Endothelial cell of hepatic sinusoid (primary cell): ENCODE data around the gene IPO9.
"Not testable (repeated sequence)": the region's sequence is repeated elsewhere in the genome, so short reads cannot be mapped to it uniquely, and the experiment has no call there.

Source experiments
- in situ Hi-C: cut with HindIII; loops from 2 replicates; pipeline ENCODE4 v1.10.0; 2017; ENCODE audit warnings: low sequenced_read_pairs

The IPO9 gene

DNA sequence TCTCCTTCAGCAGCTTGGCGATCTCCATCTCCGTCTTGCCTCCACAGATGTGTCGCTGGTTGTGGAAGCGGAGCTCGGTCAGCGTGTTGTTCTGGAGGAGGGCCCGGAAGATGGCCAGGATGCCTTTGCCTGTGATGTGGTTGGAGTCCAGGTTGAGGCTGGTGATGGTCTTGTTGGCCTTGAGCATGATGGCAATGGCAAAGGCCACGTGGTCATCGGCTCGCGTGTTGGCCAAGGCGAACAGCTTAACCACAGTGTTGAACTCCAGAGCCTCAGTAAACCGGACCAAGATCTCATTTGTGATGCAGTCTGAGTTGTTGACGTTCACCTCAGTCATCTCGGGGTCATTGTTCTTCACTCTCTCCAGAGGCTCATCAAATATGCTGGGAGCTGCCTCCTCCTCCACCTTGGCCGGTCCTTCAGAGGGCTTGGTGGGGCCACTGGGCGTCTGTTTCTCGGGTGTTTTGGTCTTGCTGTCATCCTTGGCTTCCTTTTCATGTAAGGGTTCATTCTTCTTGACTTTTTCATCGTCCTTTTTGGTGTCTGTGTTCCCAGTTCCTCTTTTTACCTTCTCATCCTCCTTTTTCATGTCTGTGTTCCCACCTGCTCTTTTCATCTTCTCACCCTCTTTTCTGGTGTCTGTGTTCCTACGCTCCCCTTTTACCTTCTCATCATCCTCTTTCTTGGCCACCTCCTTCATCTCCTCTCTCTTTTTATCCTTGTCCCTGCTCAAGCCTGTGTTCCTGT is 70.9 kb downstream of the IPO9 start:
- in situ Hi-C loops, result no loop called here

DNA sequence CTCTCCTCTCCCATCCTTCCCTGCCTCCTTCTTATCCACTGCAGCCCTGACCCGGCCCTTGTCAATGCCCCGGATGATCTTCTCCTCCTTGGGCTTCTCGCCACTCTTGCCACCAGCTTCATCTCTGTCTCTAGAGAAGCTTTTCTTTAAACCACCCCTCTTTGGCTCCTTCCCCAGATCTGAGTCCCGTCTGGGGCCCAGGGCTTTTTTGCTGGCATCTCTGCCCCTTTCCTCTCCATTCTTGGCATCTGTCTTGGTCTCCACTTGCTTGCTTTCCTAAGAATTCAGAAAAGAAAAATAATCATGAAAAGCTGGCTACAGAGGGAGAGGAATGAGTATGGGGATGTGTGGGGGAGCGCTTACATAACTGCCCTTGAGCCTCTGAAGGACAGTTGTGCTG is 71.5 kb downstream of the IPO9 start:
- in situ Hi-C loops, result no loop called here

DNA sequence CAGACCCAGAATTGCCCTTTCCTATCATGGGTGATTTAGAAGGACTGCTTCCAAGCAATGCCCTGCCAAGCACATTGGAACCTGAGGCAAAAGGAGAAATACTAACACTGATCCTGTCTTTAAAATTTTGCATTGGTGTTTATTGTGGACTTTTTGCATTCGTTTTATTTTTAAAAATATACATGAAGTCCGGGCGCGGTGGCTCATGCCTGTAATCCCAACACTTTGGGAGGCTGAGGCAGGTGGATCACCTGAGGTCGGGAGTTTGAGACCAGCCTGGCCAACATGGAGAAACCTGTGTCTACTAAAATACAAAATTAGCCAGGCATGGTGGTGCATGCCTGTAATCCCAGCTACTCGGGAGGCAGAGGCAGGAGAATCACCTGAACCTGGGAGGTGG is 72.1 kb downstream of the IPO9 start:
- in situ Hi-C loops, result not testable (repeated sequence)

- in situ Hi-C loops, result no loop called here
These were observed 73.2 kb downstream of the IPO9 start for GRCh38 chr1:201902198-201902597.

- in situ Hi-C loops, result no loop called here
These were observed 74.2 kb downstream of the IPO9 start for GRCh38 chr1:201903135-201903534.

DNA sequence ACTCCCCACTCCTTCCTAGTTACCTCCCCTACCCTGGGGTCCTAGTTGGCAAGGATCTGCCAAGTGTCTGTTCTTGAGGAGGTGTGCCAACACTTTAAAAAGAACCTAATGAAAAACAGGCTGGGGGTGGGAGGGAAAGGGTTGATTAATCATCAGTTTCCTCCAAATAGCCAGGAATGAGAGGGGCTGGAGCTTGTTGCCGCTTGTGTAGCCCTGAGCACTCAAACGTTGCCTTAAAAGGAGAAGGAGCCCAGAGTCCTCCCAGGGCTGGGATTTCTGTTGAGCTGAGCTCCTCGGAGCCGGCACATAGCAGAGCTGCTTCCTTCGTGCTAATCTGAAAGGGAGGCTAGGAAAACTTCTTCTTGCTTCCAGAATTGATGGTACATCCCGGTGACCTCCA is 75.6 kb downstream of the IPO9 start:
- in situ Hi-C loops, result no loop called here

GRCh38 chr1:201905234-201905890 is 76.4 kb downstream of the IPO9 start:
- in situ Hi-C loops, result no loop called here

DNA sequence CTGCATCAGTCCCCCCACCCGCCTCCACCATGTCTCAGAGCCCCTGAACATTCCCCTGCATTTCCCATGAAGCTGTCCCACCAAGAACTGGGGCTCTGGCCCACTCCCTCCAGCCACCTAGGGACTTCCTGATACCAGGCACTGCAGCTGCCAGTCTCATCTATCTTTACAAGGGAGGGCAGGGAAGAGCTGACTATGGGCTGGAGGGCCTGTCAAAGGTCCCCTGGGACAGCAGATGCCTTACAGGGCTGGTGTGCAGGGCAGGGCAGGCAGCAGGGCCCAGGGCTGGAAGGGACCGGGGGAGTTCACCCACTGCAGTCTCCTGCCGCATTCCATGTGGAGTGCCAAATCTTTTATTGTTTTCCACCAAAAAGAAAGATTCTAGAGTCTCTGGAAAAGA is 77.4 kb downstream of the IPO9 start:
- in situ Hi-C loops, result no loop called here

DNA sequence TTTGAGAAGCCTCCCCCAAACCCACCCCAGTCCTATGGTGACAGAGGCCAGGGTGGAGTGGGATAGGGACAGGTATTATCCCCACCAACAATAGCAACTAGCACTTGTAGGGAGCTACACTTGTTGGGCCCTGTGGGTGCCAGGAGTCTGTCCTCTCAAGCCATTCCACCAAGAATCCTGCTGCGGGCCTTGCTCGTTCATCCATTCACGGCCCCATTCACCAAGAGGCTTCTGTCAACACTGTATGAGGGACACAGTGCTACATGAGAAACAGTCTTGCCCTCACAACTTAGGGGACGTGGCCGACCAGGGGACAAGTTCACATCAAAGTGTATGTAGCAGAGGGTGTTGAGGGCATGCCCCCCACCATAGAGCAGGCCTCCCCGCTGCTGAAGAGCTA is 78.7 kb downstream of the IPO9 start:
- in situ Hi-C loops, result no loop called here

DNA sequence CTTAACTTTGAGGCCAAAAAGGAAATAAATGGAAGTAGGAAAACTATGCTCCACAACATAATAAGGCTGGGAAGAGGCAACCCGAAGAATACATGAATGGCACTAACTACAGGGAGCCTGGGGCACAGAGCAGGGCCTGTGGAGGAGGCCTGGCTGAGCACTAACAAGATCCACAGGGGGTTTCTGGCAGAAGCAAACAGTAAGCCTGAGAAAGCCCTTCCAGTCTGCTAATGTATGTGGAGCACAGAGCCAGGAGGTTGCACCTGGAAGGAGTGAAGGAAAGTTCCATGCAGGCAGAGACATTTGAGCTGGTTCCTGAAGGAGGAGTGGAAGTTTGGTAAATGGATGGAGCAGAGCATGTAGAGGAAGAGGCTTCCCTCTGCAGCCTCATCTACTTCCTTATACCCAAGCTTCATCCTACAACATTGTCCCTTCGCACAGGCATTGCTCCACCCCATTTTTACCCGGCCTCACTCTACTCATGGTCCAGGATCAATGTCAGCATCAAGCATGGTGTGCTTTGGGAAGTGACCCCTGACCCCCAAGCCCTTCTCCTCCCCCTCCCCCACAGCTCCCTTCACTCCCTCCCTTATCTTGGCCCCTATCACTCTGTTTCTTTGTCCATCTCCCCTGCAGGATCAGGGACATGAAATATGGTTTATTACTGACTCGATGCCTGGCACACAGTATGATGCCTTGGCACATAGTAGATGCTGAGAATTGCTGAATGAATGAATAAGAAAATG is 83.0 kb downstream of the IPO9 start:
- in situ Hi-C loops, result loop anchor here (5.0 kb wide), 3 partner anchors 35 to 395 kb away; partner anchors contain the start of gene LMOD1

DNA sequence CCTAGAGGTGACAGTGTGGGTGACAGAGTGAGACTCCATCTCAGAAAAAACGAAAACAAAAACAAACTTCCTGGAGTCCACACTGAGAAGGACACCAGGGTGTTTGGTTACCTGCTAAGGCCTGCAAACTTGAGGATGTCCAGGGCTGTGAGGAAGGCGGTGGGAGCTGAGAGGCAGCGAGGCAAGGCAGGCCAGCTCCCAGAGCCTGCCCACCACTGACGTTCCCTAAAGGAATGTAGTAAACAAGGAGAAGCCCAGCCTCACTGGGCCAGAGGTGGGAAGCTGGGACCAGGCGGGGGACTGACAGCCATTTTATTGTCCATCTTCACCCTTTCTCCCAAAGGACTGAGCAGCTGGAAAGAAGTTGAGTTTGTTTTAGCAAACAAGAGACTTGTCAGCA is 83.9 kb downstream of the IPO9 start:
- in situ Hi-C loops, result loop anchor here (5.0 kb wide), 3 partner anchors 34 to 396 kb away; partner anchors contain the start of gene LMOD1

GRCh38 chr1:201914456-201915235 is 85.7 kb downstream of the IPO9 start:
- in situ Hi-C loops, result loop anchor here (5.0 kb wide), 3 partner anchors 33 to 397 kb away; partner anchors contain the start of gene LMOD1

DNA sequence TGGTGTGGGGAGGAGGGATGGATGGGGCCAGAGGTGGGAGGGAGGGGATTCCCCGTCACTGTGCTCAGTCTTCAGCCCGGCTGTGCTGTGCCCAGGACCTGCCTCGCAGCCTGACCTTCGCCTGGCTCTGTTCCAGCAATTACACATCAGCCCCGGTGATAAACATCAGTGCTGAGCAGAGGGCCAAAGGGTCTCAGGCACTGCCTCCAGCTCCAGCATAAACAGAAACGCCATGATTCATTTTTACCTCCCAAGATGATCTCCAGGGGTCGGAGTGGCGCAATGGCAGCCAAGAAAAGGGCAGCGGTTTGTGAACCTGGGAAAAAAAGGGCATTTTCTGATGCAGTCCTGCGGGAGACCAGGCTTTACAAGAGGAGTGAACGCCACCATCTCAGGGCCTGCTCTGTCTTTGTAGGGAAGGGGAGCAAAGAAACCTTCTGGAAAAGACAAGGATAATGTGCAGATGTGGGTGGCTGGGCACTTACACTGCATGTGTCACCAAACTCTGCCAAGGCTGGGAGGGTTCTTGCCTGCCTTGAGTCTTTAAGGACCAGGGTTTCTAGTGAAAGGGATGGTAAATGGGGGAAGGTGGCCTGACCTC is 87.8 kb downstream of the IPO9 start:
- in situ Hi-C loops, result no loop called here

GRCh38 chr1:201917362-201918033 is 88.5 kb downstream of the IPO9 start:
- in situ Hi-C loops, result no loop called here

DNA sequence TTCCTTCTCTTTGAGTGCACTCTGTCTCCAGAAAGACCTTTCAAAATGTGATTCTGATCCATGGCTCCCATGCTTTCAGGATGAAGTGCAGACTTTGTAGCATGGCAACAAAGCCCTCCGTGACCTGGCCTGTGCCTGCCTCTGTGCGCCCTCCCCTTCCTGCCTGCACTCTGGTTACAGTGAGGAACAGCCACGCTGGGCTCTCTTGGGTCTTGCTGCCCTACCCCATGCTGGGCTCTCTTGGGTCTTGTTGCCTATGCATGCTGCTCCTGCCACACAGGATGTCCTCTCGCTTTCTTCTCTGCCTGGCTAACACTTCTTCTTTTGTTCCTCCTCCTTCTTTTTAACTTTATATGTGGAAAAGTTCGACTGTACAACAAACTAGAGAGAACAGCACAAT is 89.4 kb downstream of the IPO9 start:
- in situ Hi-C loops, result no loop called here

GRCh38 chr1:201921952-201922558 is 93.1 kb downstream of the IPO9 start:
- in situ Hi-C loops, result no loop called here

DNA sequence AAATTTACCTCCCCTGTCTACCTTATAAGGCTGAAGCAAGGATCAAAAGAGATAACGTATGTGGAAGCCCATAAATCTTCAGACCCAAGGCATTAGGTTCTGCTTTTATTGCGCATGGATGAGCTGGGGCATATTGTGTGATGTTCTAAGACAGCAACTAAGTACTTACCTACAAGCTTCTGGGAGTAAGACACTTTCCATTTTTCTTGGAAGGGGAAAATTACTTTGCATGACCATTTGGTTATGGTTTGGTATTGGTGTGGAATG is 96.3 kb downstream of the IPO9 start:
- in situ Hi-C loops, result no loop called here

- in situ Hi-C loops, result no loop called here
These were observed 97.2 kb downstream of the IPO9 start for GRCh38 chr1:201925981-201926645.

DNA sequence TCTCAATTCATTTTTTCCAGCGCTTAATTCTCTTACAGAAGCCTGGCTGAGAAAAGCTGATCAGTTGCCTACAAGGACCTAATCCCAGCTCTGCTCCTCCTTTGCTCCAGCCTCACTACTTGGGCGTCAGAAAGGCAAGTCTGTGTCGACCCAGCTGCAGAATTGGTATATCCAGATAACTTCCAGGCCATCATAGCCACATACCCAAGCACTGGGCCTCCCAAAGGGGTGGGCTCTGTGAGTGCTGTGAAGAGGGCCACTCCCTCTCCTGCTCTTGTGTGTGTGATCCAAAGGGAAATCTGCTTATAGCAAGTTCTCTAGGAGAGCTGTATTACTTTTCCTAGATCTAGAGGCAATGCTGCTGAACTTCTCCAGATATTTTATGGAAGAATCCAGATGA is 99.3 kb downstream of the IPO9 start:
- in situ Hi-C loops, result no loop called here
